IMR-90 (cell line): Measurements from ENCODE around the gene TP73.
"Not testable (repeated sequence)": the region's sequence is repeated elsewhere in the genome, so short reads cannot be mapped to it uniquely, and the experiment has no call there.

Experiments used
- BHLHE40 ChIP-seq: fragments of 150-350 bp; IDR thresholded peaks from 2 replicates; pipeline ENCODE4 v1.6.1; 2016; ENCODE audit warnings: mild to moderate bottlenecking, low read depth, low read length
- CEBPB ChIP-seq: IDR thresholded peaks from 2 replicates; pipeline ENCODE4 v1.6.1; 2012; ENCODE audit warnings: low read depth, low read length, improper control_type of control experiment
- FOS ChIP-seq: fragments of 150-350 bp; IDR thresholded peaks from 2 replicates; pipeline ENCODE4 v1.6.1; 2016; ENCODE audit warnings: low read depth, low read length
- MXI1 ChIP-seq: IDR thresholded peaks from 2 replicates; pipeline ENCODE4 v1.6.1; 2012; ENCODE audit warnings: low read depth, mild to moderate bottlenecking, low read length, moderate library complexity, borderline replicate concordance
- POLR2A ChIP-seq: IDR thresholded peaks from 2 replicates; pipeline ENCODE4 v1.6.1; 2012; ENCODE audit warnings: mild to moderate bottlenecking, low read depth, low read length
- SMC3 ChIP-seq: fragments of 150-350 bp; IDR thresholded peaks from 2 replicates; pipeline ENCODE4 v1.6.1; 2016; ENCODE audit warnings: low read depth, mild to moderate bottlenecking, antibody characterized with exemption, low read length, moderate library complexity
- TF ChIP-seq, protein P1 (sequence below): conservative IDR thresholded peaks from 2 replicates; pipeline ENCODE4 v1.5.1; 2012; ENCODE audit warnings: mild to moderate bottlenecking, low read depth, low read length, improper control_type of control experiment

- not testable (repeated sequence) for TF ChIP-seq BHLHE40, FOS, CEBPB, POLR2A, MXI1
- TF ChIP-seq, protein P1, sequence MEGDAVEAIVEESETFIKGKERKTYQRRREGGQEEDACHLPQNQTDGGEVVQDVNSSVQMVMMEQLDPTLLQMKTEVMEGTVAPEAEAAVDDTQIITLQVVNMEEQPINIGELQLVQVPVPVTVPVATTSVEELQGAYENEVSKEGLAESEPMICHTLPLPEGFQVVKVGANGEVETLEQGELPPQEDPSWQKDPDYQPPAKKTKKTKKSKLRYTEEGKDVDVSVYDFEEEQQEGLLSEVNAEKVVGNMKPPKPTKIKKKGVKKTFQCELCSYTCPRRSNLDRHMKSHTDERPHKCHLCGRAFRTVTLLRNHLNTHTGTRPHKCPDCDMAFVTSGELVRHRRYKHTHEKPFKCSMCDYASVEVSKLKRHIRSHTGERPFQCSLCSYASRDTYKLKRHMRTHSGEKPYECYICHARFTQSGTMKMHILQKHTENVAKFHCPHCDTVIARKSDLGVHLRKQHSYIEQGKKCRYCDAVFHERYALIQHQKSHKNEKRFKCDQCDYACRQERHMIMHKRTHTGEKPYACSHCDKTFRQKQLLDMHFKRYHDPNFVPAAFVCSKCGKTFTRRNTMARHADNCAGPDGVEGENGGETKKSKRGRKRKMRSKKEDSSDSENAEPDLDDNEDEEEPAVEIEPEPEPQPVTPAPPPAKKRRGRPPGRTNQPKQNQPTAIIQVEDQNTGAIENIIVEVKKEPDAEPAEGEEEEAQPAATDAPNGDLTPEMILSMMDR, result peak; percentile 53
- peak; percentile 65 for TF ChIP-seq SMC3
Observed at GRCh38 chr1:3621151-3621671, 31.1 kb upstream of the TP73 start.
